ENCODE measurements around the gene RASGRF1.

Gene RASGRF1

DNA sequence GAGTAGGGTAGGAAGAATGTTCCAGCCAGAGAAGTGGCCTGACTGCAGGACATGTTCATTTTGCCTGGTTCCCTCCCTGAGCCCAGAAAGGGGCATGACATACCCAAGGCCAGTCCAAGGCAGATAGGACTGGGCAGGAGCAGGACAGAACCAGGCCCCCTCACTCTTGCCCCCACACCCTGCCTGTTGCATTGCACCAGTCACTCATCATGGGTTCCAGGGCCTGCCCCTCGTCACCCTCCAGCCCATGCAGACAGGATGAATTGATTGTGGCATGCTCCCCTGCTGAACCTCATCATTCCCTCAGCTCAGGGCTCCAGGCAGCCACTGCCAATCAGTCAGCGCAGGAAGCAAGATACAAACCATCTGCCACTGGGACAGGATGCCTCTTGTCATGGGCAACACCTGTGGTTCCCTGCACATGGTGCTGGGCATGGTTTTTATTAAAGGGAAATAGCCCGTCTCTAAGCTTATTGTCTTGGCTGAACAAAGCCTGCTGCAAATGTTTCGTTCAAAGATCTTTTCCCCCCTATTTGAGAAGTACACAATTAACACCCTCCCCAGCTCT is 48.9 kb downstream of the RASGRF1 start:
- in situ Hi-C loops (cut with MboI; ENCODE audit: low sequenced_read_pairs): no loop called here

DNA sequence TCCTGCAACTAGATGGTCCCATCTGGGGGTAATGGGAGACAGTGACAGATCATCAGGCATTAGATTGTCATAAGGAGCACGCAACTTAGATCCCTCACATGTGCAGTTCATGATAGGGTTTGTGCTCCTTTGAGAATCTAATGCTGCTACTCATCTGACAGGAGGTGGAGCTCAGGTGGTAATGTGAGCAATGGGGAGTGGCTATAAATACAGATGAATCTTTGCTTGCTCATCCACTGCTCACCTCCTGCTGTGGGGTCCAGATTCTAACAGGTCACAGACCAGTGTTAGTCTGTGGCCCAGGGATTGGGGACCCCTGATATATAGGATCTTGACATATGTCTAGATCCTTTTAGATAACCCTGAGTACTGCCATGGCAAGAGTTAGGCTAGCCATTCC is 52.7 kb downstream of the RASGRF1 start:
- in situ Hi-C loops (cut with MboI; ENCODE audit: low sequenced_read_pairs): no loop called here

DNA sequence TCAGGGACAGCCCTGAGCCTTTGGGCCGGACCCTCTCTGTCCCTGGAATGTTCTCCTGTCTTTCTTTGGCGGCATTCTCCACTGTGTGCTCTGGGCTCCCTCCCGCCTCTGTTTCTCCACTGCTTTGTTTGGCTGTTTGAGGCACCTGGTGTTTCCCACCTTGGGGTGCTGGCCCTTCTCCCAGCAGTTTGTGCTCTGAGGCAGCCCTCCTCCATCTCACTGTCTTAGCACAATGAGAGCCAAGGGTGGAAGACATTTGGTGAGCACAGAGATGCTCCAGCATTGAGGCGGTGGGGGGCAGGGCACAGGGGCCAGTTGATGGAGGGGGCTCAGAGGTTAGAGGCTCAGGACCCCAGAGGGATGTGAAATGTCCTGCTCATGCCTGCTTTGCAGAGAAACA is 54.3 kb downstream of the RASGRF1 start:
- in situ Hi-C loops (cut with MboI; ENCODE audit: low sequenced_read_pairs): no loop called here

DNA sequence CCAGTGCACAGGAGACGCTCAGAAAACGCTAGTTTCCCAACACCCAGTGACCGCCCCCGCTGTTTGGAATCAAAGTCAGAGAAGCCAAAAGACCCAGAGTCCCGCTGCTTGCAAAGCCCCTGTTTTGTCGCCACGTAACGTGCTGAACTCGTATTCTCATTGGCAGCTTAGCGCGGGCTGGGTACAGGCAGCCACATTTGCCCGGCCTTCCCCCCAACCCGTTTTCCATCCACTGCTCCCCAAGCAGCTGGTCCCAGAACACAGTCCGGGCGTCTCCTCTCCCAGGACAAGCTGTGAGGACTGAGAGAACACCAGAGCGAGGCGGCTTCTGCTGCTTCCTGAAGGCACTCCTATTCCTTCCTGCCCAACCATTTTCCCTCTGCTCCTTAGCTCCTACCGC is 54.8 kb downstream of the RASGRF1 start:
- in situ Hi-C loops (cut with MboI; ENCODE audit: low sequenced_read_pairs): no loop called here

DNA sequence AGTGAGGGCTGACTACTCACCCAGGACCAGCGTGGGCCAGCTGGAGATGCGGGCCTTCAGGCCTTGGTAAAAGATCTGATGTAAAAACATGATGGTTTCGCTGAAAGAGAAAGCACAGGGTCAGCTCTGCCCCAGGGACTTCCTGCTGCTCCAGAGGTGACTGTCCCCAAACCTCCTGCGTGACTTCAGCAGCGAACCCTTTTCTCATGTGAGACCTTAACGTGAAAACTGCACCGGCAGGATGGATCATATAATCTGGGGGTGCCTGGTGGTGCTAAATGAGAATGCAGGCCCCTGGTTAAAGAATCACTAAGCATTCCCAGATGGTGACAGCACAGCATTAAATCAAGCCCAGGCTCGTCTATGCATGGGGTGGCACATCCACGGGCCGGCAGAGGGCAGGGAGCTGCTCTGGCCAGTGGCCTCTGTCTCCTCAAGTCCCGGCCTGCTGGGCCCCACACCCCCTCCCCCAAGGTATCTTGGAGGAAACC is 55.4 kb downstream of the RASGRF1 start:
- in situ Hi-C loops (cut with MboI; ENCODE audit: low sequenced_read_pairs): no loop called here

DNA sequence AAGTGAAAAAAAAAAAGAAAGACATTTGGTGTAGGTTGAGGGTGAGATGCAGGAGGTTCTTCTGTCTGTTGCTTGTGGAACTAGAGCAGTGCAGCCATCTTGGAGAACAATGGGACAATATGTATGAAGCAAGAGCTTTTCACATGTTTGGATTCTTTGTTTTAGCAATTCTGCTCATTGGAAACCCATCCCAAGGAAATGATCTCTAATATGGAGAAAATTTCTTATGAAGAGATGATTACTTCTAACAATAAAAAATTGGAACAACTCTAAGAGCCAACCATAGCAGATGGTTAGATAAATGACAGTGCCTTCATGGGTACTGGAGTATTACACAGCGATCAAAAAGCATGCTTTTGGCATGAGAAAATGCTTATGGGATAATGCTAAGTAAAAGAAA is 56.3 kb downstream of the RASGRF1 start:
- in situ Hi-C loops (cut with MboI; ENCODE audit: low sequenced_read_pairs): no loop called here

DNA sequence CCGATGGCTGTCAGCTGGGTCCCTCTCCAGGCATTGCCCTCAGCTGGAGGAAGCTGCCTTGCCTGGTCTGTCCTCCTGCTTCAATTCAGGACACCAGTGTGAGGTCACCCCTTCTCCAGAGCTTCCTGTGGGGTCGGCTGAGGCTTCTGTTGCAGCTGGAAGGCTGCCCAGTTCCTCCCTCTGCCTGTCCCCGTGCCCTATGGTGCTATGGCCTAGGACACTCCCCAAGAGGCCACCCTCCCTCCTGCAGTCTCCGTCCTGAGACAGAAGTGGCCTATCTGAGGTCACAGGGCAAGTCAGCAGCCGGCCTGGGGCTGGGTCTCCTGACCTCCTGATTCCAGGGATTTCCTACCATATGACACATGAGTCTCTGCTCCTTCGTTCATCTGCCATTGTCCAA is 57.9 kb downstream of the RASGRF1 start:
- in situ Hi-C loops (cut with MboI; ENCODE audit: low sequenced_read_pairs): no loop called here

DNA sequence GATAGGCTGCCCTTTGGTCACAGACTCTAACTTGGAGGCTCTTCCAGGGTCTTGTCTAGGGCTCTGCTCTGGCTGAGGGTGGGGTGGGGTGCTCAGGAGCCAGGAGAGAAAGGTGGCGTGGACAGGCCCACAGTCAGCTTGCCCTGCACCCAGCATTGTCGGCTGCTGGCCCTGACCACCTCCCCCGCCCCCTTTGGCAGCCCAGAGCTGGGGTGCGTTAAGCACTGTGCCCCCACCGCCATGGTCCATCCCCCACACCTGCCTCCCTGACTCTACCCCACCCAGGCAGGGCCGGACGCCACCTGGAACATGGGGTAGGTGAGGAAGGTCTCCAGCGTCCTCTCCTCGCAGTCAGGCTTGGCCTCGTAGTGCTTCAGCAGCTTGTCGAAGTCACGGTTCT is 58.8 kb downstream of the RASGRF1 start:
- in situ Hi-C loops (cut with MboI; ENCODE audit: low sequenced_read_pairs): no loop called here

DNA sequence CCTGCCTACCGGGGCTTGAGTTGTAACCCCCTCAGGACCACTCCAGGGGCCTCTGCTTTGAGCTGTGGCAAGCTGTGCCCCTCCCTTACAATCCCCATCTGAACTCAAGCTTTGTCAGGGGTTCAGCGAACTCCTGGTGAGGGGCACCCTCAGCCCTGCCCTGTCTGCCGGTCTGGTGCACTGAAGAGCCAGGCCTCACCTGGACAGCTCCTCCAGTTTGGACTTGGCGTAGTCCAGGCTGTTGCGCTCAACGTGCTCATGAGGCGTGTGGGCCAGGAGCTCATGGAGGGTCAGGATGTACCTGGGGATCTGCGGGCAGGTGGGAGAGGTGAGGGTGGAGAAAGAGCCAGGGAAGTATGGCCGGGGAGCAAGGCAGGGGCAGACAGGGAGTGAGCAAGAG is 59.4 kb downstream of the RASGRF1 start:
- in situ Hi-C loops (cut with MboI; ENCODE audit: low sequenced_read_pairs): no loop called here

DNA sequence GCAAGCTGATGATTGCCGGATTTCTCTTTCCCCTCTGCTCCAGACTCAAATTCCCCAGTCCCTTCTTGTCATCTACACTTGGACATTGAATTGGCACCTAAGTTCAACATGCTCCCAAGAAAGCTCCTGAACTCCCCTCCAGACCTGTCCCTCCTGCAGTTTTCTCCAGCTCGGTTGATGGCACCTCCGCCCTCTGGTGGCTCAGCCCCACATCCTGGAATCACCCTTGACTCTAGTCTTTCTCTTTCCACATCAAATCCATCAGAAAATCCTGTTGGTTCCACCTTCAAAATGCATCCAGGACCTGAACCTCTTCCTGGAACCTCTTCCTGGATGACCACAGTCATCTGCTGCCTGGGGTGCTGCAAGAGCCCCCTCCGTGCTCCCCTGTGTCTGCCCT is 60.1 kb downstream of the RASGRF1 start:
- in situ Hi-C loops (cut with MboI; ENCODE audit: low sequenced_read_pairs): no loop called here

DNA sequence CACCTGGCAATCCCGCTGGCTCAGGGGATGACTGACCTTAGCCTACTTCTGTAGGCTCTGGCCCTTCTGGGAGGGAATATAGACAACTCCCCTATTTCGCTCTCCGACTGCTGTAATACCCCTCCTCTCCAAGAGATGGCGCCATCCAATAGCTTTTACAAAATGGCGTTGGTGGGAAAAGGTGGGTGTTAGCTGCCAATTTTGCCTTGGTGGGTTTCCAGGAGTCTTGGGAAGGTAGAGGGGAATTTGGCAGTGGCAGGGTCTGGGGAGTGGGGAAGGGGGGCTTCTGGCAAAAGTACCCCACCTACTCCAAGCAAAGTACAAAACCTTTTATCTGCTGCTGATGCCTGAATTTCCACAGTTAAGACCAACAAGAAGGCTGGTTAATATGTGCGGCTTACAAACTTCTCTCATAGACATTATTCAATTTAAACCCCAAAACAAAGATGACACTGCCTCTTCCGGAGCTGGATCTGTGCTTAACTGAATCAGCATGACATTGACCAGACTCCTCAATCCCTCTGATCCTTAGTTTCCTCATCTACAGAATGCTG is 62.1 kb downstream of the RASGRF1 start:
- in situ Hi-C loops (cut with MboI; ENCODE audit: low sequenced_read_pairs): no loop called here

DNA sequence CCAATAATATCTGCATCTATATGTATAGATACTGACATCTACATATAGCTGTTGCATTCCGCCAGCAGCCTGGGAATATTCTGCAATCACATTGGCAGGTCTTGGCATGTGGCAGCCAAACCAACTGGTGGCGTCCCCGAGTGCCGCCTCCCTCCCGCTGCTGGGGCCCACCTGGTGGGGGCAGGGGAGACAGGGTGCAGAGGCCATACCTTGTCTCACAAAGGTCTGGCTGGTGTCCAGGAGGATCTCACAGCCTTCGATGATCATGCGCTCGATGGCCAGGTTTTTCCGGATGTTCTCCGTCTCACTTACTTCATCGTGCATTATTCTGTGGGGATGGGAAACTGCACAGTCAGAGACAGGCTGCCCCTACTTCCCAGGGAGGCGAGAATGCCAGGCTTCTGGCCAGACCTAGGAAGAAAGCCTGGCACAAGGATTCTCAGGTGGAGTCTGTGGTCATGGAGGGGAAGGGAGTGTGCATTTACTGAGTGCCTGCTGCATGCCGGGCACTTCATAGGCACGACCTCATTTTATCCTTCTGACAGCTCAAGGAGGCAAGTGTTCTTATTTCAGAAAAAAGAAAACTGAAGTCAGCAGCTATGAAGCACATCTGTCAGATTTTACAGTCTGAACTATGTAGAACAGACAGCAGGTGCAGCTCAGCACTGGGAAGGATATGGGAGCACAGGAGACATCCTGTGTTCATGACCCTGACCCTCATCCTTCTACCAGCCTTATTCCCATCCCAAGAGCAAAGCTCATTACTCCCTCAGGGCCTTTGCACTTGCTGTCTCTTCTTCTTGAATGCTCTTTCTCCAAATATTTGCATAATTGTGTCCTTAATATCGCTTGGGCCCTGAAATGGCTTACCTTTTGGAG is 62.8 kb downstream of the RASGRF1 start:
- in situ Hi-C loops (cut with MboI; ENCODE audit: low sequenced_read_pairs): no loop called here

DNA sequence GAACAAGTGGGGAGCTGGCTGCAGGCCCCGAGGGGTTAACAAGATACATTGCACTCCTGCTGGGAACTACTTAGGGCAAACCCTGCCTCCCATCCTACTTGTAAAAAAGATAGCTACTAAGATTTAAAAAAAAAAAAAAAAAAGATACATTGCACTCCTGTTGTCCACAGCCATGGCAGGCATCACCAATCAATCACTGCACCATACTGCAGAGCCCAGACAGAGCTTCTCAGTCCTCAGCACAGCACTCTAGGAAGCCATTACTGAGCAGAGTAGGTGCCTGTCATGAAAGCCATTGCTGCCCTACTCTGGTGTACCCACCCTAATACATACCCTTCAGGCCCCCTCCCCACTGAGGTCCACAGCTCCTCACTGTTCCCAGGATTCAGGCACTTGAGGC is 64.8 kb downstream of the RASGRF1 start:
- in situ Hi-C loops (cut with MboI; ENCODE audit: low sequenced_read_pairs): no loop called here

DNA sequence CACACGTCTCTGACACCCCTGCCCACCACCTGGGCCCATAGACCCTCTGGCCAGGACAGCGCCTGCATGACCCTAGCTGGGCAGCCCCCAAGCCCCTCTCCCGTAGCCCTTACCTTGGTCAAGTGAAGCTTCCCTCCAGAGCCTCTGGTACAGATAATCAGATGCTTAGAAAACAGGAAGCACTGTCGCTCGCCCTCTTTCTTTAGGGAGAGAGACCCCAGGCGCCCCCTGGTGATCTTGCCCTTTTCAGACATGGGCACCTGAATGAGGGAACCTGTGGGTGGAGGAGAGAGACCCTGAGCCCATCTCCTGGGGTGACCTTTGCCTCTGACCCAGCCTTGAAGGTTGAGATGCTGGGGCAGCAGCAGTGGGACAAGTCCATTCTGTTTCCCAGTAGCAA is 65.4 kb downstream of the RASGRF1 start:
- in situ Hi-C loops (cut with MboI; ENCODE audit: low sequenced_read_pairs): no loop called here

DNA sequence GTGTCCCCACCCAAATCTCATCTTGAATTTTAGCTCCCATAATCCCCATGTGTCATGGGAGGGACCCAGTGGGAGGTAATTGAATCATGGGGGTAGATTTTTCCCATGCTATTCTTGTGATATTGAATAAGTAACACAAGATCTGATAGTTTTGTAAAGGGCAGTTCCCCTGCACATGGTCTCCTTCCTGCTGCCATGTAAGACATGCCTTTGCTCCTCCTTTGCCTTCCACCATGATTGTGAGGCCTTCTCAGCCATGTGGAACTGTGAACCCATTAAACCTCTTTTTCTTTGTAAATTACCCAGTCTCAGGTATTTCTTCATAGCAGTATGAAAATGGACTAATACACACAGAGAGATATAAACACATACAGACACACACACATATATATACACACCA is 66.1 kb downstream of the RASGRF1 start:
- in situ Hi-C loops (cut with MboI; ENCODE audit: low sequenced_read_pairs): loop anchor here (25.0 kb wide), 1 partner anchor 112 kb away; no protein-coding TSS in a partner anchor

DNA sequence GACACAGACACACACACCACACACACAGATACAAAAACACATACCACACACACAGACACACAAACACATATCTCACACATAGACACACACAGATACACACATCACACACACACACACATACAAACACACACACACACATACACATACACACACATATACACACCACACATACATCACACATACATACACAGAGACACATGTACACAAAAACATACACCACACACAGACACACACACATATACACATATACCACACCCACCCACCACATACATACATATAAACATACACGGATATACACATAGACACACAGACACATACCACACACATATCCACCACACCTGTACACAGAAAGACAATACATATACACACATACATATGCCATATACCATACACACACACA is 66.7 kb downstream of the RASGRF1 start:
- in situ Hi-C loops (cut with MboI; ENCODE audit: low sequenced_read_pairs): loop anchor here (25.0 kb wide), 1 partner anchor 112 kb away; no protein-coding TSS in a partner anchor

DNA sequence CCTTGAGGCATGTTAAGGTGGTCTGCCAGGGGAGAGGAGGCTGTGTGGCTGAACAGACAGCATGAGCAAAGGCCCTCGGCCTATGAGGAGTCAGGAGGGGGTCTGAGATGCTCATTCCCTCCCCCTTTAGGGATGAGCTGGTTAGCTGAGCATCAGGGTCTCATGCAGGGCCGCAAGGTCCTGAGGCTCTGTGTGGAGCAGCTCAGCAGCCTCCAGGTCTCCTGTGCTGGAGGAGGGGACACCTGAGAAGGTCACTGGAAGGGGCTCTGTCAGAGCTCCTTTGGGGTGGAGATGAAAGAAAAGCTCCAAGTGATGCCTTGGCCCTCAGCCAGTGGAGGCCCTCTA is 67.1 kb downstream of the RASGRF1 start:
- in situ Hi-C loops (cut with MboI; ENCODE audit: low sequenced_read_pairs): loop anchor here (25.0 kb wide), 1 partner anchor 111 kb away; no protein-coding TSS in a partner anchor

DNA sequence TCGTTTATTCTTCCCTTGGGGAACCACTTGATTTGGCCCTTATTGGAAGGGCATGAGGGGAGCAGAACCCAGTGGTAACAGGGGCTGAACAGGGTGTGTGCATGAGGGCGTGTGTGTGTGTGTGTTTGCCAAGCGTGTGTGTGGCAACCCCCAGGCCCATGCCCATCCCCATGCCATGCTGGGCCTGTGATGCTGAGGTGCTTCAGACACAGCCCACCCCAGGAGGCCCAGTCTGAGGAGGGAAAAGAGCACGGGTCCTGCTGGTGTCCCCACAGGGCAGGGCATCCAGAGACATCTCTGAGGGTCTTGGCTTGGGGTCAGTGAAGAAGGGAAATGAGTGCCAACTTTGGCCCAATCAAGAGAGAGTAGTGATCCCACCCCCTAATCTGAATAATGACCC is 71.6 kb downstream of the RASGRF1 start:
- in situ Hi-C loops (cut with MboI; ENCODE audit: low sequenced_read_pairs): loop anchor here (25.0 kb wide), 1 partner anchor 107 kb away; no protein-coding TSS in a partner anchor

DNA sequence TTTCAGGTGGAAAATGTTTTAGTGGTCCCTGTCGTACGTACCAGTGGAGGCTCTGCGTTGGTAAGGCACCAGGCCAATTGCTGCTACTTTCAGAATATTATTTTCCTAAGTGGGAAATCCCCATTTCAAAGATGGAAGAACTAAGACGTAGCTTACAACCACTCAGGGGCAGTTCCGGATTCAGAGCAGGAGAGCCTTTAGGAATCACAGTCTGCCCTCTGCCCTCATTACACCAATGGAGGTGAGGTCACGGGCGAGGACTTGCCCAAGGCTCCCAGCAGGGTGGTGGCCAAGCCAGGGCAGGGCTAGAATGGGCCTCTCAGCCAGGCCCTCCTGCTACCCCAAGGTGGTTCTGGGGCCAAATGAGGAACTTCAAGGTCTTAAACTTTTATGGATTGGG is 72.6 kb downstream of the RASGRF1 start:
- in situ Hi-C loops (cut with MboI; ENCODE audit: low sequenced_read_pairs): loop anchor here (25.0 kb wide), 1 partner anchor 106 kb away; no protein-coding TSS in a partner anchor

DNA sequence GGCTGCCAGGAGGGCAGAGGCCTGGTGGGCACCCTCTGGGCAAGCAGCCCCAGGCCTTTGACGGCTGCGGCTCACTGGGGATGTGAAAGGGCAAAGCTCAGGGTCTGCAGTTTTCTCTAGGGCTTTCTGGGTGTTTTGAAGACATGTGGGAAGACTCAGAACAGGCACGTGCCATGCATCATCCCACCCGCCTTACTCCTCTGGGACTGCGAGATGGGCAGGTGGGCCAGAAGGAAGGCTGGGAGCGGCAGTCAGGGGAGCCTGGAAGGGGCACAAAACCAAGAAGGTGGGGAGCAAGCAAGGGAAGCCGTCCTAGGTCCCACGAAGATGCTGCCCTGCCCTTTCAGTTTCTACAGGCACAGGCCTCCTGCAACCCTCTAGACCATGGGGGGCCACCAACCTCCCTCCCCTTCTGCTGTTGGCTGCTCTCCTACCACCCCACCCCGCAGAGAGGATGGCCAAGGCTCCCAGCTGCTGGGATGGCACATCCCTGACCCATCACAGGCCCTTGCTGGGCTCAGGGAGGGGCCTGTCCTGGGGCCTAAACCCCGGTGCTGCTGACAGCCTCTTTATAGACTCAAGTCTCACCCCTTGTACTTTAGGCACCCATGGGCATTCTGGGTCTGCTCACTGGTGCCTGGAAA is 73.9 kb downstream of the RASGRF1 start:
- in situ Hi-C loops (cut with MboI; ENCODE audit: low sequenced_read_pairs): loop anchor here (25.0 kb wide), 1 partner anchor 104 kb away; no protein-coding TSS in a partner anchor

DNA sequence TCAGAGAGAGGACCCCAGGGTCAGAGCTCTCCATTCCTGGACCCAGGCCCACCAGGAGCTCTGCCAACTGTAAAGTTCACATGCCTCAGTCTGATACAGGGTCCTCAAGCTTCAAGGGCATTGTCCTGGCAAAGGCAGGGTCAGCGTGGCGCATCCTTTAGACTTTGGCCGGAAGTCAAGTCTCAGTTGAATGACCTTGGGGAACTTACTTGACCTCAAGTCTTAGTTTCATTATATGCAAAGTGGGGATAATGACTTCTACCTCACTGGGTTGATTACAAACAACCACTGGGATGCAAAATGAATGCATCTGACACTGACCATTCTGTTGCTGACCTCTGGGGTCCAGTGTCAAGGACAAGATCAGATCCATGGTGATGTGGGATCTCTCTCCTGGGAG is 75.2 kb downstream of the RASGRF1 start:
- in situ Hi-C loops (cut with MboI; ENCODE audit: low sequenced_read_pairs): loop anchor here (25.0 kb wide), 1 partner anchor 103 kb away; no protein-coding TSS in a partner anchor
